A549 (cell line): Measurements from ENCODE around the gene CHMP6.

Experiments used
- CTCF ChIP-seq: fragments of >200 bp; sonication (Bioruptor Twin); formaldehyde crosslinking; IDR thresholded peaks from 3 replicates; pipeline ENCODE4 v1.5.1; 2016
- EHMT2 ChIP-seq: fragments of 200-600 bp; sonication (generic); IDR thresholded peaks from 2 replicates; pipeline ENCODE4 v1.6.1; 2016; ENCODE audit warnings: antibody characterized with exemption, low read depth, mild to moderate bottlenecking, moderate library complexity
- EP300 ChIP-seq, 2 experiments: fragments of >200 bp; sonication (Bioruptor Twin); formaldehyde crosslinking; IDR thresholded peaks; 2 replicates in 1 of 2; 3 replicates in 1 of 2; pipeline ENCODE4 v1.6.1; 2016 to 2017
- HOXB13 ChIP-seq: fragments of 250-450 bp; sonication (Bioruptor Pico); IDR thresholded peaks from 2 replicates; pipeline ENCODE4 v1.5.0; 2020; ENCODE audit warnings: low read depth, mild to moderate bottlenecking, moderate library complexity
- REST ChIP-seq: fragments of 200-600 bp; sonication (generic); IDR thresholded peaks from 2 replicates; pipeline ENCODE4 v1.6.1; 2016; ENCODE audit warnings: antibody characterized with exemption, mild to moderate bottlenecking, moderate library complexity
- ZSCAN20 ChIP-seq: fragments of 250-450 bp; sonication (Bioruptor Pico); IDR thresholded peaks from 2 replicates; pipeline ENCODE4 v1.8.0; 2022; ENCODE audit warnings: mild to moderate bottlenecking, moderate library complexity

- TF ChIP-seq CTCF (no peak), HOXB13 (no peak), REST (no peak), ZSCAN20 (CRISPR knock-in tag) (no peak), EHMT2 (no peak), EP300 (IDR thresholded peaks at IDR 0.05) (no peak)
Measured at GRCh38 chr17:80955078-80955477, 36.6 kb upstream of the CHMP6 start.
